ENCODE measurements around the gene CSNK1A1L. TPM values are rescaled to one million over a fixed set of nuclear protein-coding genes. Genes with fewer than 3 reads are reported as not detected.

Gene CSNK1A1L
- total RNA-seq, 1 donor from 2014 or later, result not detected

DNA sequence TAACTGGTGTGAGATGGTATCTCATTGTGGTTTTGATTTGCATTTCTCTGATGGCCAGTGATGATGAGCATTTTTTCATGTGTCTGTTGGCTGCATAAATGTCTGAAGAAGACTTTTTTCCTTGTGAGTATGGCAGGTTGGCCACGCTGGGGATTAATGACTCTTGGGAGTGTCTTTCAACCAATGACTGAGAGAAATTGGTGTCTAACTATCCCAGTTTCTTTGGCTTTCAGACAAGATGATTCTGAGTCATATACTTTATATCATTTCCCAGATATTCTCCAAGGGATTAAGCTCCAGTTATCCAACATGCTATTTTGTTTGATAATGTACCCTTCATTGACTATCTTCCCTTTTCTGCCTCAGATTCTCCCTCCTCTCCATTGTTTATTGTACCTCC lies 35.5 kb upstream of the CSNK1A1L start:
- no peaks in the 10 kb centered on the region for H3K36me3 ChIP-seq
- H3K9me3 ChIP-seq, result no peaks in the 10 kb centered on the region
- intact Hi-C loops (cut with DNase I), result no loop called here
- no peaks in the 10 kb centered on the region for H3K4me1 ChIP-seq
- no peak for DNase-seq (ENCODE audit: low spot score in 2 of 2)
- H3K27ac ChIP-seq, result no peak overlapping the region
- no peak for TF ChIP-seq CTCF (IDR thresholded peaks at IDR 0.05)
- no peaks in the 10 kb centered on the region for H3K27me3 ChIP-seq
- no peak overlapping the region for H3K4me3 ChIP-seq

- Histone ChIP-seq H3K9me3 (no peaks in the 10 kb centered on the region), H3K4me3 (no peak overlapping the region), H3K4me1 (no peaks in the 10 kb centered on the region), H3K36me3 (no peaks in the 10 kb centered on the region), H3K27me3 (no peaks in the 10 kb centered on the region), H3K27ac (no peak overlapping the region)
- intact Hi-C loops (cut with DNase I), result no loop called here
- DNase-seq (ENCODE audit: low spot score in 2 of 2), result no peak
- no peak for TF ChIP-seq CTCF (IDR thresholded peaks at IDR 0.05)
Observed at GRCh38 chr13:37139356-37139755, 33.9 kb upstream of the CSNK1A1L start.

- Histone ChIP-seq H3K36me3 (no peaks in the 10 kb centered on the region), H3K9me3 (no peaks in the 10 kb centered on the region), H3K4me3 (no peak overlapping the region), H3K27ac (no peak overlapping the region), H3K27me3 (no peaks in the 10 kb centered on the region), H3K4me1 (no peaks in the 10 kb centered on the region)
- intact Hi-C loops (cut with DNase I), result no loop called here
- DNase-seq (ENCODE audit: low spot score in 2 of 2), result no peak
- TF ChIP-seq CTCF (IDR thresholded peaks at IDR 0.05), result no peak
Observed at GRCh38 chr13:37138926-37139325, 33.5 kb upstream of the CSNK1A1L start.

DNA sequence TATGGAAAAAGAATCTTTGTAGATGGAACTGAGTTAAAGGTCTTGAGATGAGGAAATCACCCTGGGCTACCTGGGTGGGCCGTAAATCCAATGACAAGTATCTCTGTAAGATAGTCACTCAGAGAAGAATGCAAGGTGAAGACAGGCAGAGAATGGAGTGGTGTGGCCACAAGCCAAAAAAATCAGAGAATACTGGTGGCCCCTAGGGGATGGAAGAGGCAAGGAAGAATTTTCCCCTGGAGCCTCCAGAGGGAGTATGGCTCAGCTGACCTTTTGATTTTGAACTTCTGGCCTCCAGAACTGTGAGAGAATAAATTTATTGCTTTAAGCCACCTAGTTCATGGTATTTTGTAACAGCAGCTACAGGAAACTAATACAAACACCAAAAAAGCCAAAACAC lies 32.7 kb upstream of the CSNK1A1L start:
- Histone ChIP-seq H3K27ac (no peak overlapping the region), H3K27me3 (no peaks in the 10 kb centered on the region), H3K4me1 (no peaks in the 10 kb centered on the region), H3K4me3 (no peak overlapping the region), H3K9me3 (no peaks in the 10 kb centered on the region), H3K36me3 (no peaks in the 10 kb centered on the region)
- TF ChIP-seq CTCF (IDR thresholded peaks at IDR 0.05), result no peak
- intact Hi-C loops (cut with DNase I), result no loop called here
- DNase-seq (ENCODE audit: low spot score in 2 of 2), result no peak

DNA sequence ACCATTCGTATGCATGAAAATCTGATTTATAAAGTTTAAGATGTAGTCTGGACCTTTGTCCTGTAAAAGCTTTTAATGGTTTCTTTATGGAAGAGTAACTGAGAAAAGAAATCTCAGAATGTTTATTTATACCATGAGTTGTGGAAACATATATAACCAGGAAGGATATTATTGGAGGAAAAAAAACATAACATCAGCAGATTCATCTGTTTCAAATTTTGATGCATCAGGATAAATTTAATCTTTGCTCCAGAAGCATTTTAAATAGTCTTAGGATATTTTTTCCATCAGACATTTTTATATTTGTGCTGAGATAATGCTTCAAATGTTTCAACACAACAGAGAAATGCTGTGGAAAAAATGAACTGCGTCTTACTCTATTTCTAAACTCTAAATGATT lies 31.2 kb upstream of the CSNK1A1L start:
- Histone ChIP-seq H3K9me3 (no peaks in the 10 kb centered on the region), H3K27me3 (no peaks in the 10 kb centered on the region), H3K4me1 (no peaks in the 10 kb centered on the region), H3K4me3 (no peak overlapping the region), H3K27ac (no peak overlapping the region), H3K36me3 (no peaks in the 10 kb centered on the region)
- DNase-seq (ENCODE audit: low spot score in 2 of 2), result no peak
- TF ChIP-seq CTCF (IDR thresholded peaks at IDR 0.05), result no peak
- intact Hi-C loops (cut with DNase I), result no loop called here

- H3K27ac ChIP-seq, result no peak overlapping the region
- intact Hi-C loops (cut with DNase I), result no loop called here
- no peak for DNase-seq (ENCODE audit: low spot score in 2 of 2)
Observed at GRCh38 chr13:37136187-37136586, 30.7 kb upstream of the CSNK1A1L start.

More at GRCh38 chr13:37136187-37136586, 30.7 kb upstream of the CSNK1A1L start:
- H3K4me1 ChIP-seq, result no peaks in the 10 kb centered on the region
- no peaks in the 10 kb centered on the region for H3K36me3 ChIP-seq
- TF ChIP-seq CTCF (IDR thresholded peaks at IDR 0.05), result no peak
- H3K4me3 ChIP-seq, result no peak overlapping the region
- no peaks in the 10 kb centered on the region for H3K27me3 ChIP-seq
- no peaks in the 10 kb centered on the region for H3K9me3 ChIP-seq

Measured in ascending aorta (tissue), 2 donors.